Measurements from ENCODE around the gene OLAH. TPM values are rescaled to one million over a fixed set of nuclear protein-coding genes. Genes with fewer than 3 reads are reported as not detected.
A peak's percentile ranks its signal among the peaks of the same experiment; 100 is the strongest.

The OLAH gene
- total RNA-seq, 1 experiment from 2014 or later, result 0.48 TPM

DNA sequence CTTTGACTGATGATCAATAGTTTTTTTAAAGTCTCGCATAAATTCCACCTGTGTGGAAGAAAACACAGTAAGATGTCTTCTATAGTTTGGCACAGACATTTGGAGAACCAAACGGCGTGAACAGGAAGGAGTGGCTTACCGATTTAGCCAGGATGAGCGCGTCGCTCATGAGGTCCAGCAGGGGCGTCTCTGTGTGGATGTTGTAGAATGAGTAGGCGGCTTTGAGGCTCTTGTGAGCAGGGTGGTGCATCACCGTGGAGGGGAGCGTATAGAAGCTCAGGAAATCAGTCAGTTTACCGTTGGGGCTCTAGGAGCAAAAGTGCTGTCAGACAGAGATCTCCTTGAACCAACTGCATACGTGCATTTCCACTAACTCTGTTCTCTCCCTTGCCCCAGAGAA lies 68.9 kb downstream of the OLAH start:
- H4K5ac ChIP-seq (ENCODE audit: insufficient read length, low read depth, low read length), result no peak overlapping the region
- Mint-ChIP-seq H3K36me3 (ENCODE audit: insufficient read depth in 1 of 3, low read depth in 3 of 3) (peaks cover 0 to 22% (median 19%) of the 10 kb centered on the region in 3 experiments), H3K27me3 (ENCODE audit: low read depth) (no peaks in the 10 kb centered on the region), H3K27ac (peak overlapping the region in 1 of 3 experiments; percentile 40; a peak in 2 of 7 replicates), H3K4me1 (no peaks in the 10 kb centered on the region), H3K4me3 (no peak overlapping the region), H3K9me3 (peaks cover 0 to 3% of the 10 kb centered on the region in 2 experiments; a peak in 1 of 5 replicates)
- no peak overlapping the region for H2BK15ac ChIP-seq (ENCODE audit: low read depth, low read length)
- H3K23ac ChIP-seq (ENCODE audit: insufficient read length, low read depth, low read length), result no peak overlapping the region
- no peak overlapping the region for H4K91ac ChIP-seq (ENCODE audit: insufficient read length, low read depth, low read length)
- no peak overlapping the region for H2BK5ac ChIP-seq (ENCODE audit: insufficient read length, low read length)
- no peak overlapping the region for H2BK20ac ChIP-seq (ENCODE audit: low read depth, low read length, poor library complexity, severe bottlenecking)
- H4K8ac ChIP-seq (replicated peaks; ENCODE audit: insufficient read length, low read depth, low read length), result no peak overlapping the region
- TF ChIP-seq, protein P1, sequence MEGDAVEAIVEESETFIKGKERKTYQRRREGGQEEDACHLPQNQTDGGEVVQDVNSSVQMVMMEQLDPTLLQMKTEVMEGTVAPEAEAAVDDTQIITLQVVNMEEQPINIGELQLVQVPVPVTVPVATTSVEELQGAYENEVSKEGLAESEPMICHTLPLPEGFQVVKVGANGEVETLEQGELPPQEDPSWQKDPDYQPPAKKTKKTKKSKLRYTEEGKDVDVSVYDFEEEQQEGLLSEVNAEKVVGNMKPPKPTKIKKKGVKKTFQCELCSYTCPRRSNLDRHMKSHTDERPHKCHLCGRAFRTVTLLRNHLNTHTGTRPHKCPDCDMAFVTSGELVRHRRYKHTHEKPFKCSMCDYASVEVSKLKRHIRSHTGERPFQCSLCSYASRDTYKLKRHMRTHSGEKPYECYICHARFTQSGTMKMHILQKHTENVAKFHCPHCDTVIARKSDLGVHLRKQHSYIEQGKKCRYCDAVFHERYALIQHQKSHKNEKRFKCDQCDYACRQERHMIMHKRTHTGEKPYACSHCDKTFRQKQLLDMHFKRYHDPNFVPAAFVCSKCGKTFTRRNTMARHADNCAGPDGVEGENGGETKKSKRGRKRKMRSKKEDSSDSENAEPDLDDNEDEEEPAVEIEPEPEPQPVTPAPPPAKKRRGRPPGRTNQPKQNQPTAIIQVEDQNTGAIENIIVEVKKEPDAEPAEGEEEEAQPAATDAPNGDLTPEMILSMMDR (conservative IDR thresholded peaks at IDR 0.05), result peak; percentile 35; the same call in 2 of the 3 replicates
- no peak overlapping the region for H3K18ac ChIP-seq (ENCODE audit: insufficient read length, low read depth, low read length)
- H3K9me3 ChIP-seq (ENCODE audit: control insufficient read depth, low read depth, low read length), result no peaks in the 10 kb centered on the region
- peak; percentile 50 for DNase-seq
- H3K14ac ChIP-seq (ENCODE audit: insufficient read depth, low read length), result no peak overlapping the region
- H2AK5ac ChIP-seq (ENCODE audit: insufficient read length, low read length), result no peak overlapping the region
- no peaks in the 10 kb centered on the region for H3K79me2 ChIP-seq (ENCODE audit: insufficient read depth, low read length)
- H3K9ac ChIP-seq (ENCODE audit: extremely low read depth, insufficient read length, low read length), result no peak overlapping the region
- no peak overlapping the region for H2BK12ac ChIP-seq (ENCODE audit: insufficient read length, low read depth, low read length)
- no peak overlapping the region for H2AFZ ChIP-seq (ENCODE audit: low read length)
- H3K79me1 ChIP-seq (ENCODE audit: insufficient read depth, low read depth, low read length, poor library complexity, severe bottlenecking), result no peaks in the 10 kb centered on the region
- no CpG with 5 or more reads among the region's 13 CpGs for WGBS (ENCODE audit: extremely low coverage, insufficient read length, low lambda C conversion rate)
- H3K27ac ChIP-seq (ENCODE audit: insufficient read length, low read depth, low read length), result no peak overlapping the region
- H3K4me1 ChIP-seq (ENCODE audit: insufficient read depth, low read length), result no peaks in the 10 kb centered on the region
- no peak overlapping the region for H3K4ac ChIP-seq (ENCODE audit: low read depth, low read length)
- no peaks in the 10 kb centered on the region for H4K20me1 ChIP-seq (ENCODE audit: control insufficient read depth, insufficient read depth, insufficient read length)
- H3K56ac ChIP-seq (ENCODE audit: insufficient read length, low read depth, low read length), result no peak overlapping the region
- no peaks in the 10 kb centered on the region for H3K27me3 ChIP-seq (ENCODE audit: insufficient read depth, low read length)
- H2BK120ac ChIP-seq (ENCODE audit: low read depth, low read length, poor library complexity, severe bottlenecking), result no peak overlapping the region
- no peak overlapping the region for H3T11ph ChIP-seq (ENCODE audit: low read length)
- H3K4me2 ChIP-seq (ENCODE audit: insufficient read depth, insufficient read length, low read length), result no peak overlapping the region
- H3K23me2 ChIP-seq (ENCODE audit: insufficient read length, low read depth, low read length, poor library complexity, severe bottlenecking), result no peaks in the 10 kb centered on the region
